Bone marrow (tissue), 2 donors: Measurements from ENCODE around the gene SLC66A2.
"Not testable (repeated sequence)": the region's sequence is repeated elsewhere in the genome, so short reads cannot be mapped to it uniquely, and the experiment has no call there.

ENCODE experiments used
- DNase-seq, 2 donors: peaks; one replicate each; lab custom pipeline; 2025; lab: John Stamatoyannopoulos, UW

The SLC66A2 gene

DNA sequence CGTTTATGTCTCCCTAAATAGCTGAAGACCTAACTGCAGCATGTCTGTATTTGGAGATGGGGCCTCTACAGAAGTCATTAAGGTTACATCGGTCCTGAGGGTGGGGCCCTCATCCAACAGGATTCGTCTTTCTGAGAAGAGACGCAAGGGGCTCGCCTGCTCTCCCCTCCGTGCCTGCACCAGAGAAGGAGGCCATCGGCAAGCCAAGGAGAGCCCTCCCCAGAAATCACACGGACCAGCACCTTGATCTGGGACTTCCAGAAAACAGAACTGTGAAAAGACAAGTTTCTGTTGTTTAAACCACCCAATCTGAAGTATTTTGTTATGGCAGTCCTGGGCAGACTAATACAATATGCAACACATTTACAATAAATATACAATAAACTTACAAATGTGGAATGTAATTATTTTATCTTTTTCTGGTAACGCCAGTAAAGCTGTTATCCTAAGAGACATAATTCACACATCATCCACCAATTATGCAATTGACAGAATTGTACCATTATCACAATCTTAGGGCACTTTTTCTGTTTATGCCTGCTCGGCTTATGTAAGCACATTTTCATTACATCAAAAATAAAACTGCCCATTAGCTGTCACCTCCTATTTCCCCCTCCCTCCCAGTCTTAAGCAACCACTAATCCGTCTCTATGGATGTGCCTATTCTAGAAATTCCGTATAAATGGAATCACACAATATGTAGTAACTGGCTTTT, 19.1 kb upstream of the SLC66A2 start:
- DNase-seq, result no peak

DNA sequence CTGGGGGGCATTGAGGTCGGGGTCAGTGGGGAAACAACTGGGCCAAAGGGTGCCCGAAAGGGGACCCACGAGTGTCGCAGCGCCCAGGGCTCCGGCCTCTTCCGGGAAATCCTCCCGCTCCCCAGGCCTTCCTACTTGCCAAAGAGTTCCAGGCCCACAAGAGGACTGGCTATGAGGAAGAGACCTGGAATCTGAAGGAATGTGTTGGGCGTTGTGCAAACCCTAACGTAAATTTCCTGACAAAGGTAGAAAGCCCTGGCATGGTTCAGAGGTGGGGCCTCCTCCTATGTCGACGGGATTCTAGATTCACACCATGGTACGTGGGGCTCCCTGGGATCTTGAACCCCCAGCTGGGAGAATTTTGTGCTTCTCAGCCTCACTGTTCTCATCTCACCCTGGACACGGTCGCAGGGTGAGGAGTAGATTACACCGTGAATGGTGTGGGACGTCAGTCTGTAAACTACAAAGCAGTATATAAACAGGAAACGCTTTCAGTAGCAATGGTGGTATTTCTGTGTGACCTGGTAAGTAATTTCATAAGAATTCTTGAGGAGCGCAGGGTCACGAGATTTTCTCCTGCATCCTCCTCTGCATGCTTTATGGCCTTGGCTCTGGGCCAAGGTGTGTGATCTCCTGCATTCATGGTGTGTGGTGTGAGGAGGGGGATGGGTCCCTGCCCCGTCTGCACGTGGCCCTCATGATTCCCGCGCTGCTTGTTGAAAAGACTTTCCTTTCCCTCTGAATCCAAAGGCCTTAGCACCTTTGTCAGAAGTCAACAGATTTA, 13.9 kb upstream of the SLC66A2 start:
- DNase-seq, result no peak

DNA sequence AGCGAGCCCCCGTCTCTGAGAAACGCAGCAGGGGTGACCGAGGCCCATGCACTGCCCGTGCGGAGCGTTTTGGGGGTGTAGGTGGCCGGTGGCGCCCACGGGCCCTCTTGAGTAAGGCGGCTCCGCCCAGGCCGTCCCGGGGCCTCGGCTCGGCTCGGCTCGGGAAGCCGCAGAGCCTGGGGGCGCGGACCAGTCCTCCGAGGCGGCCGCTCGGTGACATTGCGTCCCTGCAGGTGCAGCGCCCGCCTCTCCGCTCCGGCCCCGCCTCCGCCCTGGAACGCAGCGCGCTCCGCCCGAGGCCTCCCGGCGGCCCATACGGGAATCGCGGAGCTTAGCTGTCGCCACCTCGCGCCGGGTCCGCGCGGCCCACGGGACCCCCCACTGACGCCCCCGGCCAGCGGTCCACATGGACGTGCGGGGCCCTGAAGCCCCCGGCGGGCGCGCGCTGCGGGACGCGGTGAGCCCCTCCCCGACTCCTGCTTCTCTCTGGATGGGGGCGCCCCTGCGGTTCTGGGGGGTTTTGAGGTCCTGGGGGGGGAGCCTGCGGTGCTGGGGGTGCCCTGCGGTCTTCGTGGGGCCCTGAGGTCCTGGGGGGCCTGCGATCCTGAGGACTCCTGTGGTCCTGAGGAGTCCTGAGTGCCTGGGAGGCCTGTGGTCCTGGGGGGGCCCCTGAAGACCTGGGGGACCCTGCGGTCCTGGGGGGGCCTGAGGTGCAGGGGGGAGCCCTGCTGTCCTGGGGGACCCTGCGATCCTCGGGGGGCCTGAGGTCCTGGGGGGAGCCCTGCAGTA, 13.1 kb upstream of the SLC66A2 start, which contains the start of gene HSBP1L1:
Gene HSBP1L1 (plus strand): TSS at position 314 of the 789 bp plus-strand sequence. CDS start 93 bp downstream, at position 407.
- DNase-seq, result peak in 1 of 2 donors; percentile 19

DNA sequence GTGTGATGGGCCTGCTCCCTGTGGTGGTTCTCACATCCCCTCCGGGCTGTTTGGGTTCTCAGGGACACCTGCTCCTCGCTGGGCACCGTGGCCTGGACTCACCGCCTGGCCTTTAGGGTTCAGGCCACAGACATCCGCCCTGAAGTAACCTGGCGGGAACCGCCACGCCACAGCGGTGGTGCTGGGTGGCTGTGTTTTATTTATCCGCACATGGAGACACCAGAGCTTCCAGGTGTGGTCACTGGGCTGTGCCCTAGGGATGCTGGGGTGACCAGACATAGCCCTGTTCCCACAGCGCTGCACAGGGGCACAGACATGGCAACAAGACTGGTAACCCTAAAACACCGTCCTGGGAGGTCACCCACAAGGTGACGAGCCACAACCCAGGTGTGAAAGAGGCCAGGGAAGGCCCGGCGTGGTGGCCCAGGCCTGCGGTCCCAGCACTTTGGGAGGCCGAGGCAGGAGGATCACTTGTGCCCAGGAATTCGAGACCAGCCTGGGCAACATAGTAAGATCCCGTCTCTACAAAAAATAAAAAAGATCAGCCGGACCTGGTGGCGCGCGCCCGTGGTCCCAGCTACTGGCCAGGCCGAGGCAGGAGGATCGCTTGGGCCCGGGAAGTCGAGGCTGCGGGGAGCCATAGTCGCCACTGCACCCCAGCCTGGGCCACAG, 12.3 kb upstream of the SLC66A2 start:
- no peak for DNase-seq

DNA sequence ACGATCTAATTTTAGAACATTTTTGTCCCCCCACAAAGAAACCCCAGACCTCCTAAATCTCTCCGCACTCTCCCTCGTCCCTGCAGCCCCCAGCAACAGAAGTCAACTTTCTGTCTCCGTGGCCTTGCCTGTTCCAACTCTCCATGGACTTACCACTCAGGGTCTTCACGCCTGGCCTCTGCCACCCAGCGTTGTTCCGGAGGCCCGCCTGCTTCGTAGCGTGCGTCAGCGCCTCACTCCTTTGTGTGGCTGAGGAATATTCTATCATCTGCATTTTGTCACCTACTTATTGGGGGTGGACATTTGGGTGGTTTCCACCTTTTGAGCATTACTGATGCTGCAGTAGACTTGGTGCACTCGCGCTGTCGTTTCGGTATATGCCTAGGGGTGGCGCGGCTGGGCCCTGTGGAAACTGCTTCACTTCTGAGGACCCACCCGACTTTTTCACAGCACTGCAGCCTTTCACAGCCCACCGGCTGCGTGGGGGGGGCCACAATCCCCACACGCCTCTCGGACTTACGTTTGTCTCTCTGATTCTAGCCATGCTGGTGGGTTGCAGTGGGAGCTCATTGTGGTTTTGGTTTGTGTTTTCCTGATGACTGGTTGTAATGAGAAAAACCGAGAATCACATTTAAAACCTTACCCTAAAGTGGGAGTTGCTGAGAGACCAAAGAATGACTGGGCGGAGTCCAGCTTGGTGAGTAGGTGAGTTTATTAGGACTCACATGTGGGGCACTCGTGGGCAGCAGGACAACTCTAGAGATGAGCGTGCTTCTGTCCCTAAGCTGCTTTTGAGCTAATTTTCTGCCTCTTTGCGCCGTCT, 11.6 kb upstream of the SLC66A2 start:
- no peak for DNase-seq

DNA sequence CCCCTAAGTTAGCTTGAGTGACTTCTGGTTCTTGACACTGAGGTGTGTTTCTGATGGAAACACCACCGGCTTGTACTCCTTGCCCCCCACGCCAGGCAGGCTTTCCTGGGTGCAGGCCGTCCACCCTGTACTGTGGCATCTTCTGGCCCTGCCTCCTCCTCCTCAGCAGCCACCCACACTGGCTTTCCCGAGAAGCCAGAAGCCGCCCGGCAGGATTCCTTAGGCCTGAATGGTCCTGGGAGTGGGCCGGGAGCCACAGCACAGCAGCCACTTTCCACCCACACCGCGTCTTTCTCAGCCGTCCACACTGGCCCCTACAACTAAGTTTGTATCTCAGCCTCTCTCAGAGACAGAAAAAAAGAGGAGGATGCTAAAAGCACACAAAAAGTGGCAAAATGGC, 10.9 kb upstream of the SLC66A2 start:
- DNase-seq, result no peak

DNA sequence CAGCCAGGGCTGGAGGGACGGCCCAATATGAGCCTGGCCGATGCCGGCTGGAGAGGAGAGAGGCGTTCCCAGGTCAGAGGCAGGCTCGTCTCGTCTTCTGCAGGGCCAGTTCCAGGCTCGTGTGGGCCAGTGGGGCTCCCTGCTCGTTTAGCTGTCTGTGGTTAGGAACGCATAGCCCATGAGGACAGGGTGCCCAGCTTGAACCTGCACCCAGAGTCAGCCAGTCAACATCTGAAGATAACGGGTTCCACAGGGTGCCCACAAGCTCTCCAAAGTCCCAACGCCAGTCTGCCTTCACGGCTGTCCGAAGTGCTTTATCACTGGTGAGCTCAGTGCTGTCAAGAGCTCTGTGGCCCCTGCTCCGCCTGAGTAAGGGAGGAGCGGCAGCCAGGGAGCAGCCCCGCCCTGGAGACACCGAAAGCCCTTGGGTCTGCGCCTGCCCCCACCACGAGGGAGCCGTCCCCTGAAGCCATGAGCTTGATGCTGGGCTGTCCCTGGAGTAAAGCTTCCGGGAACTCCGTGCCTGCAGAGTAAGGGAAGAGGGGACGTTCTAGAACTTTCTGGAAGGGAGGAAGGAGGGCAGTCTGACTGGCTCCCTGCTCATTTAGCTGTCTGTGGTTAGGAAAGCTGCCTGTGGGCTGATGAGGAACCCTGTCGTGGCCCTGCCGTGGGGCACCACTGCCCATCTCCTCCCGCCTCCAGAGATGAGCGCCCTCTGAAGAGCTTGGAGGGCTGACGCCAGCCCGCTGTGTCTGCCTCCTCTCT, 10.3 kb upstream of the SLC66A2 start:
- no peak for DNase-seq

DNA sequence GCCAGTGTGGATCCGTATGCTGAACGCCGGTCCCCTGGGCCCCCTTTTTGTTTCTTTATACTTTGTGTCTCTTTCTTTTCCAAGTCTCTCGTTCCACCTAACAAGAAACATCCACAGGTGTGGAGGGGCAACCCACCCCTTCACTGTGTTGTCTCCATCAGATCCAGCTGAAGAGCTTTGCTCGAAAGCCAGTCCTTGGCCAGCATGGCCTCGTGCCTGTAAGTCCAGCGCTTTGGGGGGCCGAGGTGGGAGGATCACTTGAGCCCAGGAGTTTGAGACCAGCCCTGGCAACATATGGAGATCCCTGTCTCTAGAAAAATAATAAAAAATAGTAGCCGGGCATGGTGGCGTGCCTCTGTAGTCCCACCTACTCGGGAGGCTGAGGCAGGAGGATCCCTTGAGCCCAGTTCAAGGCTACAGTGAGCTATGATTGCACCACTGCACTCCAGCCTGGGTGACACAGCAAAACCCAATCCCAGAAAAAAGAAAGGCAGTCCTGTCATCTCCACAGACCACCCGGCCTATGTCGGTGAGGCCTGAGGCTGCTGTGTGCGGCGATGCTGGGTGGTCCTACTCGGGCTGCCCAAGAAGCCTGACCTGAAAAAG, 9.6 kb upstream of the SLC66A2 start:
- DNase-seq, result no peak

DNA sequence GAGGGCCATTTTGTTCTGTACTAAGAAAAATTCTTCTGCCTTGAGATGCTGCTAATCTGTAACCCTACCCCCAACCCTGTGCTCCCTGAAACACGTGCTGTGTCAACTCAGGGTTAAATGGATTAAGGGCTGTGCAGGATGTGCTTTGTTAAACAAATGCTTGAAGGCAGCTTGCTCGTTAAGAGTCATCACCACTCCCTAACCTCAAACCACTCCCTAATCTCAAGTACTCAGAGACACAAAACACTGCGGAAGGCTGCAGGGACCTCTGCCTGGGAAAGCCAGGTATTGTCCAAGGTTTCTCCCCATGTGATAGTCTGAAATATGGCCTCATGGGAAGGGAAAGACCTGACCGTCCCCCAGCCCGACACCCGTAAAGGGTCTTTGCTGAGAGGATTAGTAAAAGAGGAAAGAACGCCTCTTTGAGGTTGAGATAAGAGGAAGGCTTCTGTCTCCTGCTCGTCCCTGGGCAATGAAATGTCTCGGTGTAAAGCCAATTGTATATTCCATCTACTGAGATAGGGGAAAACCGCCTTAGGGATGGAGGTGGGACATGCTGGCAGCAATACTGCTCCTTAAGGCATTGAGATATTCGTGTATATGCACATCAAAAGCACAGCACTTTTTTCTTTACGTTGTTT, 8.8 kb upstream of the SLC66A2 start:
- DNase-seq, result not testable (repeated sequence)

DNA sequence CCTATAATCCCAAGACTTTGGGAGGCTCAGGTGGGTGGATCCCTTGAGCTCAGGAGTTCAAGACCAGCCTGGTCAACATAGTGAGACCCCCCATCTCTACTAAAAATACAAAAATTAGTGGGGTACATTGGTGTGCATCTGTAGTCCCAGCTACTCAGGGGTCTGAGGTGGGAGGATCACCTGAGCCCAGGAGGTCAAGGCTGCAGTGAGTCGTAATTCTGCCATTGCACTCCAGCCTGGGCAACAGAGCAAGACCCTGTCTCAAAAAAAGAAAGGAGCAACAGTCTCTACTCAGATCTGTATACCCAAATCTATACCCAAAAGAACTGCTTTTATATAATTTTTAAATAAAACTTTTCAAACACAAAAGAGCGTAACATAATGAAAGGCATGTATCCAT, 7.5 kb upstream of the SLC66A2 start:
- DNase-seq, result no peak

DNA sequence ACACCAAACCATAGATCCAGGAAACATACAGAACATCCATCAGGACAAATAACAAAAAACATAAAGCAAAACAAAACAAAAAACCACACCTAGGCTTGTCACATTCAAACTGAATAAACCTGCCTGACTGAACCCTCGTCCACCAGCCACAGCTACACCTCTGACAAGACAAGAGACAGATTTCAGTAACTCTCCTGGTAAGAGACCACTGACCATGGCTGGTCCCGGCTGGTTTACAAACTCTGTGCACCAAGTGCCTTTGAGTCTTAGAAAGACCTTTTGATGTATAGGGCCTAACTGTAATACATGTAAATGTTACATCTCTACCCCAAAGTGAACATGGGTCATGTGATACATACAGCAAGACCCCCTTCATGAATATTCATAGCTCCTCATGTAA, 4.8 kb upstream of the SLC66A2 start:
- no peak for DNase-seq

DNA sequence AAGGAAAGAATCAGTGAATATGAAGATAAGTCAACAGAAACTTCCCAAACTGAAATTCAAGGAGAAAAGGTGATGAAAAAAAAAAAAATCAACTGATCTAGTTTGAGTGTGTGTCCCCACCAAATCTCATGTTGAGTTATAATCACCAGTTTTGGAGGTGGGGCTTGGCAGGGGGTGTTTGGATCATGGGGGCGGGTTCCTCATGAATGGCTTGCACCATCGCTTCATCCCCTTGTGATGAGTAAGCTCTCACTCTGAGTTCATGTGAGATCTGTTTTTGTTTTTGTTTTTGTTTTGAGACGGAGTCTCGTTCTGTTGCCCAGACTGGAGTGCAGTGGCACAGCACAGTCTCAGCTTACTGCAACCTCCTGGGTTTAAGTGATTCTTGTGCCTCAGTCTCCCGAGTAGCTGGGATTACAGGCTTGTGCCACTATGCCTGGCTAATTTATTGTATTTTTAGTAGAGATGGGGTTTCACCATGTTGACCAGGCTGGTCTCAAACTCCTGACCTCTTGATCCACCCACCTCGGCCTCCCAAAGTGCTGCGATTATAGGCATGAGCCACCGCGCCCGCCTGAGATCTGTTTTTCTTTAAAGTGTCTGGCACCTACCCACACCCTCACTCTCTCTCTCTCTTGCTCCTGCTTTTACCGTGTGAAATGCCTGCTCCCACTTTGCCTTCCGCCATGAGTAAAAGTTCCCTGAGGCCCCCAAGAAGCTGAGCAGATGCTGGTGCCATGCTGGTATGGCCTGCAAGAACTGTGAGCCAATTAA, 4.0 kb upstream of the SLC66A2 start:
- no peak for DNase-seq

DNA sequence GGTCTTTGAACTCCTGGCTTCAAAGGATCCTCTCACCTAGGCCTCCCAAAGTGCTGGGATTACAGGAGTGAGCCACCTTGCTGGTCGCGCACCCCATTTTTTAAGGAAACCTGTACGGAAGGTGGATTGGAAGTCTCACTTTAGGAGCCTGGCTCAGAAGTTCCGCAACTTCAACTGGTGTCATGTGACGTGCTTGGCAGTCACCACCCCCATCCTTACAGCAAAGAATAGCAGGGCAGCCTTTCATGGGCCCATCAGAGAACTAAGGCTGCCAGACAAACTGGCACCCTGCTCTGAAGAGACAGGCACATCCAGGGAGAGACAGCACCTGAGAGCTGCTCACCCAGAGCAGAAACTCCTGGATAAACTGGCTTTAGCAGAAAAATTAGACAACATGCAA, 3.3 kb upstream of the SLC66A2 start:
- no peak for DNase-seq

DNA sequence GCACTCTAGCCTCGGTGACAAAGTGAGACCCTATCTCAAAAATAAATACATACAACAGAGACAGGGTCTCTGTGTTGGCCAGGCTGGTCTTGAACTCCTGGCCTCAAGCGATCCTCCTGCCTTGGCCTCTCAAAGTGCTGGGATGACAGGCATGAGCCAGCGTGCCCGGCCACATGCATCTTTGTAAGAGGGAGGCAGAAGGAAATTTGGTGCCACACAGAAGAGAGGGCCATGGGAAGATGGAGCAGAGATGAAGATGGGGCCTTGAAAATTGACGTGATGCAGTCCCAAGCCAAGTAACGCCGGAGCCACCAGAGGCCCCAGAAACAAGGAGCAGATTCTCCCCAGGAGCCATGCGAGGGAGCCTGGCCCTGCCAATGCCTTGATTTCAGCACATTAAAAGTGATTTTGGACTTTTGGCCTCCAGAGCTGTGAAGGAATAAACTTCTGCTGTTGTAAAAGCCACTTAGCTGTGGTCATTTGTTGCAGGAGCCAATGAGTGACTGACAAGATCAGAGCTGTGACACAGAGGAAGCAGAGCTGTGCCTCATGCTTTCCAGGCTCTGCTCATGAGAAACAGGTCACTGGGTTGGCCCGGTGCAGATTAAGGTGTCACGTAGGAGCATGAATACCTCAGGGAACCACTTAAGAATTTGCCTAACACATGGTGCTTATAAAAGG, 2.7 kb upstream of the SLC66A2 start:
- no peak for DNase-seq

DNA sequence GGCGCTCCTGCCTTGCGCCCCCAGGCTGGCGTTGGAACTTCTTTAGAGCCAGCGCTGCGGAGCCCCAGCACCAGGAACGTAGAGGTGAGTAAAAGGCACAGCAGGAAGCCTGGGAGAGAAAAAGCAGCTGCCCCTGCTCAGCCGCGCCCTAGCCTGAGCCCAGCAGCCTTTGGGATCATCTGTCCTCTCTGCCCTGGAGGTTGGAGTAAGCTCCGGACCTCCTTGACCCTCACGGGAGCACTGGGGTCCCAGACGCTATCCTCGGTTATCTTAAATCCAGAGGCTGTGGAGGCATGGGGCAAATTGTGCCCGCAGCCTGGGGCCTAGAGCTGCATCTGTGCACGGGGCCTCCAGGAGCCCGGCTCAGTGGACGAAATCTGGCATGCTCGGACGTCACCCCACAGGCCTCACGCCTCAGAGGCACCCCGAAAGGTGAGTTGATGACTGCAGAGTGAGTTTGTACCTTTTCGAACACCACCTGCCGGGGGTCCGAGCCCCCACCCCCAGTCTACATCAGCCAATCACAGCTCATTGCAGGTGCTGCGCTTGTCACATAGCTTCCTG, 1.6 kb upstream of the SLC66A2 start:
- DNase-seq, result no peak

DNA sequence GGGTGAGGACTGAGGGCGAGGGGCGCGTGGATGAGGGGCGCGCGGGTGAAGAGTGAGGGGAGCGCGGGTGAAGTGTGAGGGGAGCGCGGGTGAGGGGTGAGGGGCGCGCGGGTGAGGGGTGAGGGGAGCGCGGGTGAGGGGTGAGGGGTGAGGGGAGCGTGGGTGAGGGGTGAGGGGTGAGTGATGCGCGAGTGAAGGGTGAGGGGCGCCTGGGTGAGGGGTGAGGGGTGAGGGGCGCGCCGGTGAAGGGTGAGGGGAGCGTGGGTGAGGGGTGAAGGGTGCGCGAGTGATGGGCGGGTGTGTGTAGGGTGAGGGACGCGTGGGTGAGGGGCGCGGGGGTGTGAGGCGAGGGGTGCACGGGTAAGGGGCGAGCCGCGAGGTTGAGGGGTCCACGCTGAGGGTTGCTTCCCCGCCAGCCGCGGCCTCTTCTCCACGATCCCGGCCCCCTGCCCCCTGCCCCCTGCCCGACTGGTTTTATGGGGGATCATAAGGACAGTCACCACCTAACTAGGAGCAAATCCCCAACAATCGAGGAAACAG, 1.1 kb upstream of the SLC66A2 start:
- no peak for DNase-seq

DNA sequence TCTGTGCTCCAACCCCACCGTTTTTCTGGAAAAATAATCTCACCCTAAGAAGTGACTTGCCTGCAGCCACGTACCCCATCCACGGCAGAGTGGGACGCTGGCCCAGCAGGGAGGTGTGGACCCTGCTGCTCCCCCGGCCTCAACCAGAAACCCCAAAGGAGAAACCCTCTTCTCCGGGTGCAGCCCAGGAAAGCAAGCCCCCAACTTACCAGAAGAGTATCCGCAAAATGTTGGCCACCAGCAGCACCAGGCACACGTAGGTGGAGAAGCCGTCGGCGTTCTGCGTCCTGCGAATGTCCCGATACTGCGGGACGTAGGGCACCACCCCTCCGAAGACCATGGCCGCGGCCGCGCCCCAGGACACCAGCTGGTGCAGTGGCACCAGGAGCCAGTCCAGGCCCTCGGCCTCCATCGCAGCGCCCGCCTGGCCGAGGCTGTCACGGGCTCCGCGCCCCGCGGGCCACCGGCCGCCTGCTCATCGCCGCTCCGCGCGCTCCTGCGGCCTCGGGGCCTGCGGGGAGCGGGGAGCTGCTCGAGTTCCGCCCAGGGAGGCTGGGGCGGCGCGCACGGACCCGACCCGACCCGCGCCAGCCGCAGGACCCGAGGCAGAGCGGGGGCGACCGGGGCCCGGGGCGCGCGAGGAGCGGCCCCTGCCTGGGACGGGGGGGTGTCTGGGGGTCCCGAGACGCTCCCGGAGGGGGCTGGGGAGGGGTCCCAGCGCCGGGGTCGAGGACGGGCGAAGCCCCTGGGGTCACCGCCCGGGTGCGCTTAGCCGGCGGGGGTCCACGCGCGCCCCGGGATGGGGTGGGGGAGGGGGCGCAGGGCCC, 725 bp downstream of the SLC66A2 start:
- DNase-seq, result no peak
